WTC11 (cell line): ENCODE results near the gene CHDH. TPM values are rescaled to one million over a fixed set of nuclear protein-coding genes. Genes with fewer than 3 reads are reported as not detected.
A peak's percentile ranks its signal among the peaks of the same experiment; 100 is the strongest.

Experiments used
- ATAC-seq: fragments of 200-7000 bp; cut with Tn5 transposase; 2 replicates; pipeline ENCODE4 v1.10.0; 2021; ENCODE audit warnings: mild to moderate bottlenecking, moderate library complexity
- CTCF ChIA-PET: fragments of 300-600 bp; sonication (Branson Sonifier 250); formaldehyde crosslinking; loops from one replicate; lab custom pipeline; 2021; ENCODE audit warnings: antibody characterized with exemption; lab: Charles Lee
- POLR2A ChIA-PET: fragments of 350-600 bp; sonication (Branson Sonifier 250); formaldehyde crosslinking; loops from one replicate; lab custom pipeline; 2021; ENCODE audit warnings: antibody characterized with exemption; lab: Charles Lee
- DNase-seq: peaks from one replicate; pipeline ENCODE4 v3.0.0; 2021; ENCODE audit warnings: low spot score
- H3K27ac Mint-ChIP-seq: 2 replicates; pipeline ENCODE4 v1.8.0; 2021; ENCODE audit warnings: mixed read lengths
- H3K27me3 Mint-ChIP-seq: 2 replicates; pipeline ENCODE4 v1.8.0; 2021; ENCODE audit warnings: low read depth, mild to moderate bottlenecking, moderate library complexity, mixed read lengths
- H3K36me3 Mint-ChIP-seq: 2 replicates; pipeline ENCODE4 v1.8.0; 2021; ENCODE audit warnings: mixed read lengths
- H3K4me1 Mint-ChIP-seq: 2 replicates; pipeline ENCODE4 v1.8.0; 2022; ENCODE audit warnings: mixed read lengths
- H3K4me3 Mint-ChIP-seq: 2 replicates; pipeline ENCODE4 v1.8.0; 2021; ENCODE audit warnings: mild to moderate bottlenecking, moderate library complexity, mixed read lengths
- H3K9me3 Mint-ChIP-seq: 2 replicates; pipeline ENCODE4 v1.8.0; 2021; ENCODE audit warnings: mixed read lengths
- AR ChIP-seq: fragments of 250-450 bp; sonication (Bioruptor Pico); IDR thresholded peaks from 2 replicates; pipeline ENCODE4 v1.9.0; 2021; ENCODE audit warnings: mild to moderate bottlenecking
- ATF1 ChIP-seq: sonication (generic); formaldehyde crosslinking; IDR thresholded peaks from 2 replicates; pipeline ENCODE4 v1.8.1; 2023; ENCODE audit warnings: mild to moderate bottlenecking, moderate library complexity, missing genetic modification reagents
- CBFB ChIP-seq: sonication (generic); formaldehyde crosslinking; IDR thresholded peaks from 2 replicates; pipeline ENCODE4 v1.8.1; 2022; ENCODE audit warnings: mild to moderate bottlenecking, low read depth, missing genetic modification reagents
- CREB1 ChIP-seq: sonication (generic); formaldehyde crosslinking; IDR thresholded peaks from 2 replicates; pipeline ENCODE4 v1.8.0; 2023; ENCODE audit warnings: mild to moderate bottlenecking, missing genetic modification reagents
- EMX1 ChIP-seq: fragments of 250-450 bp; sonication (Bioruptor Pico); IDR thresholded peaks from 2 replicates; pipeline ENCODE4 v1.8.0; 2021; ENCODE audit warnings: mild to moderate bottlenecking
- FOXJ3 ChIP-seq: sonication (generic); formaldehyde crosslinking; IDR thresholded peaks from 2 replicates; pipeline ENCODE4 v1.9.0; 2021; ENCODE audit warnings: missing genetic modification reagents, mild to moderate bottlenecking, borderline replicate concordance
- FOXP4 ChIP-seq: sonication (generic); formaldehyde crosslinking; IDR thresholded peaks from 2 replicates; pipeline ENCODE4 v1.8.0; 2022; ENCODE audit warnings: mild to moderate bottlenecking, missing genetic modification reagents
- GRHL2 ChIP-seq: fragments of 250-450 bp; sonication (Bioruptor Pico); IDR thresholded peaks from 2 replicates; pipeline ENCODE4 v1.8.0; 2022; ENCODE audit warnings: mild to moderate bottlenecking, moderate library complexity; ENCODE audit not compliant: insufficient replicate concordance, severe bottlenecking
- HMGA2 ChIP-seq: fragments of 250-450 bp; sonication (Bioruptor Pico); IDR thresholded peaks from 2 replicates; pipeline ENCODE4 v1.4.0; 2021; ENCODE audit warnings: mild to moderate bottlenecking, moderate library complexity
- KAT7 ChIP-seq: sonication (generic); formaldehyde crosslinking; IDR thresholded peaks from 2 replicates; pipeline ENCODE4 v1.8.1; 2023; ENCODE audit warnings: missing genetic modification reagents, mild to moderate bottlenecking, borderline replicate concordance
- MXD4 ChIP-seq: fragments of 250-450 bp; sonication (Bioruptor Pico); IDR thresholded peaks from 2 replicates; pipeline ENCODE4 v1.8.0; 2021; ENCODE audit warnings: mild to moderate bottlenecking, moderate library complexity, borderline replicate concordance
- NFATC4 ChIP-seq: fragments of 250-450 bp; sonication (Bioruptor Pico); IDR thresholded peaks from 2 replicates; pipeline ENCODE4 v1.9.0; 2021; ENCODE audit warnings: mild to moderate bottlenecking
- NR1H2 ChIP-seq: sonication (generic); formaldehyde crosslinking; IDR thresholded peaks from 2 replicates; pipeline ENCODE4 v1.9.0; 2021; ENCODE audit warnings: mild to moderate bottlenecking, moderate library complexity, missing genetic modification reagents
- SMAD3 ChIP-seq: sonication (generic); formaldehyde crosslinking; IDR thresholded peaks from 2 replicates; pipeline ENCODE4 v1.8.0; 2022; ENCODE audit warnings: missing genetic modification reagents, mild to moderate bottlenecking, borderline replicate concordance
- SOX15 ChIP-seq: fragments of 250-450 bp; sonication (Bioruptor Pico); IDR thresholded peaks from 2 replicates; pipeline ENCODE4 v1.9.0; 2021; ENCODE audit warnings: mild to moderate bottlenecking
- TCF7 ChIP-seq: sonication (generic); formaldehyde crosslinking; IDR thresholded peaks from 2 replicates; pipeline ENCODE4 v1.8.0; 2022; ENCODE audit warnings: mild to moderate bottlenecking, low read depth, missing genetic modification reagents, moderate library complexity
- TEAD4 ChIP-seq: sonication (generic); formaldehyde crosslinking; IDR thresholded peaks from 2 replicates; pipeline ENCODE4 v1.8.0; 2022; ENCODE audit warnings: mild to moderate bottlenecking, missing genetic modification reagents
- TP53 ChIP-seq: sonication (generic); formaldehyde crosslinking; IDR thresholded peaks from 2 replicates; pipeline ENCODE4 v1.8.1; 2023; ENCODE audit warnings: mild to moderate bottlenecking, missing genetic modification reagents
- ZNF121 ChIP-seq: sonication (generic); formaldehyde crosslinking; IDR thresholded peaks from 2 replicates; pipeline ENCODE4 v1.8.0; 2023; ENCODE audit warnings: missing genetic modification reagents
- ZNF138 ChIP-seq: sonication (generic); formaldehyde crosslinking; conservative IDR thresholded peaks from 2 replicates; pipeline ENCODE4 v1.8.1; 2022; ENCODE audit warnings: mild to moderate bottlenecking, moderate library complexity, missing genetic modification reagents
- ZNF396 ChIP-seq: fragments of 250-450 bp; sonication (Bioruptor Pico); IDR thresholded peaks from 2 replicates; pipeline ENCODE4 v1.8.0; 2021; ENCODE audit warnings: mild to moderate bottlenecking, moderate library complexity, borderline replicate concordance
- ZNF423 ChIP-seq: fragments of 250-450 bp; sonication (Bioruptor Pico); IDR thresholded peaks from 2 replicates; pipeline ENCODE4 v2.1.2; 2022; ENCODE audit warnings: mild to moderate bottlenecking, moderate library complexity
- ZNF512 ChIP-seq: sonication (generic); formaldehyde crosslinking; IDR thresholded peaks from 2 replicates; pipeline ENCODE4 v1.8.1; 2022; ENCODE audit warnings: missing genetic modification reagents, borderline replicate concordance
- ZSCAN18 ChIP-seq: fragments of 250-450 bp; sonication (Bioruptor Pico); IDR thresholded peaks from 2 replicates; pipeline ENCODE4 v2.1.2; 2022; ENCODE audit warnings: mild to moderate bottlenecking, moderate library complexity
- total RNA-seq: library from RNA; stranded (reverse); gene quantifications from 3 replicates; pipeline ENCODE4 v1.2.3, GENCODE V29; 2021
- TF ChIP-seq, protein P1 (sequence below): sonication (generic); formaldehyde crosslinking; IDR thresholded peaks from 2 replicates; pipeline ENCODE4 v1.8.1; 2022; ENCODE audit warnings: low read depth, missing genetic modification reagents, borderline replicate concordance
- TF ChIP-seq, protein P2 (sequence below): sonication (generic); formaldehyde crosslinking; IDR thresholded peaks from 2 replicates; pipeline ENCODE4 v1.8.1; 2022; ENCODE audit warnings: mild to moderate bottlenecking, moderate library complexity, missing genetic modification reagents

The CHDH gene
- total RNA-seq, 1 experiment from 2014 or later = 11.7 TPM

DNA sequence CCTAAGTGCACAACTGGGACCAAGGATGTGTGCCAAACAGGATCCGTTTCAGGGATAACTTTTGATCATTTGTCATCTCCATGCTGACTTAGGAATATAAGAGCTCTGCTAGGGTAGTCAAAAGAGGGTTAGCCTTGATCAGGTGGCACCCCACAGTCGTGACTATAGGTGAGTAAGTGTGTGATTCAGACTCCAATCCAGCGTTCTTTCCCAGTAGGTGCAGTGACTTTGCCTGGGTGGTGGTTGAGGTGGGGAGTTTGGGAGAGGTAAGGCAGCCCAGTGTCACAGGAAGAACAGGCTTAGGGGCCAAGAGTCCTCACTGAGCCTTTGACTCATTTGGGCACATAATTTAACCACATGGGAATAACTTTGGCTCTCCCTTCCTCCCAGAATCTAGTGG, 51.0 kb downstream of the CHDH start:
- H3K36me3 Mint-ChIP-seq = no peaks in the 10 kb centered on the region
- H3K9me3 Mint-ChIP-seq = no peaks in the 10 kb centered on the region
- H3K4me3 Mint-ChIP-seq = no peak overlapping the region
- no peaks in the 10 kb centered on the region for H3K27me3 Mint-ChIP-seq
- POLR2A ChIA-PET = no interaction called here
- H3K27ac Mint-ChIP-seq = no peak overlapping the region
- no peak for ATAC-seq
- H3K4me1 Mint-ChIP-seq = no peaks in the 10 kb centered on the region; the same call in 1 of the 2 replicates
- no peak for DNase-seq
- TF ChIP-seq SMAD3 (CRISPR knock-in tag) (no peak), ATF1 (CRISPR knock-in tag) (no peak), CREB1 (CRISPR knock-in tag) (no peak), KAT7 (CRISPR knock-in tag) (no peak), ZSCAN18 (no peak), CBFB (CRISPR knock-in tag) (no peak), TEAD4 (no peak), ZNF396 (CRISPR knock-in tag) (no peak), TCF7 (no peak), ZNF121 (CRISPR knock-in tag) (no peak), NFATC4 (CRISPR knock-in tag) (no peak), HMGA2 (CRISPR knock-in tag) (no peak), ZNF138 (no peak), FOXP4 (CRISPR knock-in tag) (no peak), FOXJ3 (CRISPR knock-in tag) (no peak), EMX1 (CRISPR knock-in tag) (no peak), ZNF512 (CRISPR knock-in tag) (no peak), MXD4 (CRISPR knock-in tag) (no peak)
- TF ChIP-seq, protein P1, sequence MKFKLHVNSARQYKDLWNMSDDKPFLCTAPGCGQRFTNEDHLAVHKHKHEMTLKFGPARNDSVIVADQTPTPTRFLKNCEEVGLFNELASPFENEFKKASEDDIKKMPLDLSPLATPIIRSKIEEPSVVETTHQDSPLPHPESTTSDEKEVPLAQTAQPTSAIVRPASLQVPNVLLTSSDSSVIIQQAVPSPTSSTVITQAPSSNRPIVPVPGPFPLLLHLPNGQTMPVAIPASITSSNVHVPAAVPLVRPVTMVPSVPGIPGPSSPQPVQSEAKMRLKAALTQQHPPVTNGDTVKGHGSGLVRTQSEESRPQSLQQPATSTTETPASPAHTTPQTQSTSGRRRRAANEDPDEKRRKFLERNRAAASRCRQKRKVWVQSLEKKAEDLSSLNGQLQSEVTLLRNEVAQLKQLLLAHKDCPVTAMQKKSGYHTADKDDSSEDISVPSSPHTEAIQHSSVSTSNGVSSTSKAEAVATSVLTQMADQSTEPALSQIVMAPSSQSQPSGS (CRISPR knock-in tag) = no peak
- CTCF ChIA-PET = no interaction called here

DNA sequence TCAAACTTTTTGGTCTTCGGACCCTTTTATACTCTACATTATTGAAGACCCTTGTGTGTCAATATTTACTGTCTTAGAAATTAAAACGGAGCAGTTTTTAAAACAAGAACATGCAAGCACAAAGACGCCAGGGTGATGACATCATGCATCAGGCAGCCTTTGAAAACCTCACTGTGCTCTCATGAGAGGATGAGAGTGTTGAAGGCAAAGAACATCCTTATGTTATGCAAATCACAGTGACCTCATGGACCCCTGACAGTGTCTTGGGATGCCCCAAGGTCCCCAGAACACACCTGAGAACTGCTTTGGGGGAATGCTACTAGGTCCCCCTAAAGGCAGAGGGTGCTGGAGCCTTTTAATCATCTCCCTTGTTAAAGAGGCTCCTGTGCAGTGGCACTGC, 51.6 kb downstream of the CHDH start:
- no peak for DNase-seq
- POLR2A ChIA-PET = no interaction called here
- no peak for TF ChIP-seq EMX1 (CRISPR knock-in tag)
- TF ChIP-seq SOX15 (CRISPR knock-in tag) = no peak
- no peak for TF ChIP-seq AR
- TF ChIP-seq, protein P2, sequence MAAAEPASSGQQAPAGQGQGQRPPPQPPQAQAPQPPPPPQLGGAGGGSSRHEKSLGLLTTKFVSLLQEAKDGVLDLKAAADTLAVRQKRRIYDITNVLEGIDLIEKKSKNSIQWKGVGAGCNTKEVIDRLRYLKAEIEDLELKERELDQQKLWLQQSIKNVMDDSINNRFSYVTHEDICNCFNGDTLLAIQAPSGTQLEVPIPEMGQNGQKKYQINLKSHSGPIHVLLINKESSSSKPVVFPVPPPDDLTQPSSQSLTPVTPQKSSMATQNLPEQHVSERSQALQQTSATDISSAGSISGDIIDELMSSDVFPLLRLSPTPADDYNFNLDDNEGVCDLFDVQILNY (CRISPR knock-in tag) = no peak
- no peak for TF ChIP-seq TP53 (CRISPR knock-in tag)
- TF ChIP-seq GRHL2 (CRISPR knock-in tag) = no peak
- no peak for TF ChIP-seq ZNF423
- TF ChIP-seq NR1H2 (CRISPR knock-in tag) = no peak

More for the DNA sequence above, 51.6 kb downstream of the CHDH start:
- no peaks in the 10 kb centered on the region; the same call in 1 of the 2 replicates for H3K4me1 Mint-ChIP-seq
- no peak overlapping the region for H3K4me3 Mint-ChIP-seq
- H3K27me3 Mint-ChIP-seq = no peaks in the 10 kb centered on the region
- no peaks in the 10 kb centered on the region for H3K9me3 Mint-ChIP-seq
- peak; percentile 67 for ATAC-seq
- CTCF ChIA-PET = no interaction called here
- no peak overlapping the region for H3K27ac Mint-ChIP-seq
- H3K36me3 Mint-ChIP-seq = no peaks in the 10 kb centered on the region
